ENCODE results near the gene GATC.
"Not testable (repeated sequence)": the region's sequence is repeated elsewhere in the genome, so short reads cannot be mapped to it uniquely, and the experiment has no call there.

Gene GATC

DNA sequence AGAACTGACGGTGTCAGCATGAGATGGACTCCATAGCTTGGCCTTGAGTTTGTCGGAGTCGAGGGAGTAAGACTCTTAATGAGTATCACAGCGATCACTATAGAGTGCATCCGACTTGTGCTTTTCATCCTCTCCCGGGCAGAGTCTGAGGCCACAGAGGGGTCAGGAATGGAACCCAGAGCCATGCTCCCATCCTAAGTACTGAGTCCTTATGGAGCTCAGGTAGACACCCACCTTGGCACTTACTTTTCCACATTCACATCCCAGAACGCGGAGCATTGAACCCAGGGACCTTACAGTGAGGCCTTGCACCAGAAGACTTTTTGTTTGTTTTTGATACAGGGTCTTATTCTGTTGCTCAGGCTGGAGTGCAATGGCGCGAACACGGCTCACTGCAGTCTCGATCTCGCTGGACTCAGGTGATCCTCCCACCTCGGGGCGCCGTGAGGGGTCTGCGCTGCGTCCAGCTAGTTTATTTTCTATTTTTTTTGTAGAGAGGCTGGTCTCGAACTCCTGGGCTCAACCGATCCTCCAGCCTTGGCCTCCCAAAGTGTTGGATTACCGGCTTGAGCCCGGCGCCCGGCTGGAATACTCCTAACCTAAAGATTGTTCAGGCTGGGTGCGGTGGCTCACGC lies 24.0 kb downstream of the GATC start:
- DNase-seq (ENCODE audit: low read depth), result no peak

- DNase-seq (ENCODE audit: low read depth), result no peak
Observed at GRCh38 chr12:120472521-120472920, 26.3 kb downstream of the GATC start.

DNA sequence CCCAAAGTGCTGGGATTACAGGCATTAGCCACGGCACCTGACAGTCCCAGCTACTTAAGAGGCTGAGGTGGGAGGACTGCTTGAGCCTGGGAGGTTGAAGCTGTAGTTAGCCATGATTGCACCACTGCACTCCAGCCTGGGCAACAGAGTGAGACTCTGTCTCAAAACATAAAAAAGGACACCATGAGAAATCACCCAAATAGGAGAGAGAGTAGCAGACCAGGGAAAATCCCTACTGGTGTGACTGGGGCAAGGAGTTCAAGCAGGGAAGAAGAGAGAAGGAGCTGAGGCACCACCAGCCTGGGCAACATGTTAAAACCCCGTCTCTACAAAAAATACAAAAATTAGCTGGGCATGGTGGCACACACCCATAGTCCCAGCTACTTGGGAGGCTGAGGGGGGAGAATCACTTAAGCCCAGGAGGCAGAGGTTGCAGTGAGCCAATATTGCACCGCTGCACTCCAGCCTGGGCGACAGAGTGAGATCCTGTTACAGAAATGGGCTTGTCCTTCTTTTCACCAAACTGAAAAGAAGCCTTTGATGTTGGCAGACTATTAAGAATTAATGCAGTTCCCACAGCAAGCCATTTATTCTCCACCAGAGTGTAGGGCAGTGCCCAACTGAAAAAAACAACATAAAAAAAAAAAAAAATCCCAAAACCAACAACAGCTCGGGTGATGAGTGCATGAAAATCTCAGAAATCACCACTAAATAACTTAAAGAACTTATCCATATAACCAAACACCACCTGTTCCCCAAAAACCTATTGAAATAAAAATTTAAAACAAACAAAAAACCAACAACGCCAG lies 27.8 kb downstream of the GATC start:
- DNase-seq (ENCODE audit: low read depth), result no peak

DNA sequence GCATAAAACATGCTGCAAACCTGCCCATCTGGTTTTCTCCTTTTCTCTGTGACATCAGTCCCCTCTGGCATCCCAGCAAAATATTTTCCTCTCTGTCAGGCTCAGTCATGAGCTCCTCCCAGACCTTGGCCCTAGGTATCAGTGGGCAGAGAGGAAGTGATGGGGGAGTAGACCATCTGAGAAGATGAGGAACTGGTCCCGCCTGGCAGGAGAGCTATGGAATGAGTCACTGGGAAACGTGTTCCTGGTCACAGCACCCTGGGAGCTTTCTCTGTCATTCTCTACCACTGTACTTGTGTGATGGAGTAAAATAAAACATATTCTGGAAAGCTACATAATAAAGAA lies 28.3 kb downstream of the GATC start:
- no peak for DNase-seq (ENCODE audit: low read depth)

GRCh38 chr12:120475643-120476042 lies 29.4 kb downstream of the GATC start:
- no peak for DNase-seq (ENCODE audit: low read depth)

- no peak for DNase-seq (ENCODE audit: low read depth)
Observed at GRCh38 chr12:120479458-120479857, 33.2 kb downstream of the GATC start.

- DNase-seq (ENCODE audit: low read depth), result no peak
Observed at GRCh38 chr12:120480211-120480610, 34.0 kb downstream of the GATC start.

- no peak for DNase-seq (ENCODE audit: low read depth)
Observed at GRCh38 chr12:120481022-120481767, 35.0 kb downstream of the GATC start.

DNA sequence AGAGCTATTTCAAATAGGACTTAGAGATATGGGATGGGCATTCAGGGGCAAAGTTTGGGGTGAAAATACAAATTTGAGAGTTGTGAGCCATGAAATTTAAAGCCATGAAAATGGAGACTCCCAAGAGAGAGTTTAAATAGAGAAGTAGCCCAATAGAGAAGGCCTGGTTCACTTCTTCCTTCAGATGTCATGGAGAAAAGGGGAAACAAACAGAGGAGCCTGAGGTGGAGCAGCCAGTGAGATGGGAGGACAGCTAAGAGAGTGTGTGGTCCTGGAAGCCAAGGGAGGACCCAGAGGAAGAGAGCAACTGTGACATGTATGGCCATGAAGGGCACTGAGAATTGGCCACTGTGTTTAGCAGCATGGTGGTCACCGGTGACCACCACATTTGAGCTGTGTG lies 37.4 kb downstream of the GATC start:
- no peak for DNase-seq (ENCODE audit: low read depth)

DNA sequence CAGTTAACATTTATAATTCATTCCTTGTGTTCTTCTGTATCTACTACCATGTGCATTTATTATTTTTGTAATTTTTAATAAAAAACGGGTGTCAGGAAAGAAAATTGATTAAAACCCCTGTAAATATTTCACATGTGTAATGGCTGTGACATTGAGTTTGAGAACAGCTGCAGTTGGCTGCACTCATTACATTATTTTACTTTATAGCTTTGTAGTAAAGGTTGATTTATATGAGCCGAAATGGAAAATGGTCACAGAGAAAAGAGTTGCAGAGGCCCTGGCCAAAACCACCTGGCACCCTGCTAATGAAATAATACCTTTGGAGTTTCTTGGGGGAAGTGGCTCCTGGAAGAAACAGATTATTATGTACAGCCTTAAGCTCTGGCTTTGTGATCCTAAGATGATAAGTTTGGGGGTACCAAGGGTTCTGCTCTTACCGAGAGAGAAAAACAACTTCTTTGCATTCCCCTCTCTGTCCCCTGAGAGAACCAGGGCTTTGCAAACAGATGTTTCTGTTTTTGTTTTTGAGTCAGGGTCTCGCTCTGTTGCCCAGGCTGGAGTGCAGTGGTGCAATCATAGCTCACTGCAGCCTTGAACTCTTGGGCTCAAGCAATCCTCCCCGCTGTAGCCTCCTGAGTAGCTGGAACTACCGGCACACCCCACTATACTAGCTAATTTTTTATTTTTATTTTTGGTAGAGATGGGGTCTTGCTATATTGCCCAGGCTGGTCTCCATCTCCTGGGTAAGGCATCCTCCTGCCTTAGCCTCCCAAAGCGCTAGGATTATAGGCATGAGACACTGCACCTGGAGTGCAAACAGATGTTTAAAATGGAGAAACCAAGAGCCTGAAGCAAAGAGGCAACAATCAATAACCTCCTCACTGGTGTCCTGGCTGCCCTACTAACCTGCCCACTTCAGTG lies 40.0 kb downstream of the GATC start:
- DNase-seq (ENCODE audit: low read depth), result no peak

- not testable (repeated sequence) for DNase-seq (ENCODE audit: low read depth)
Observed at GRCh38 chr12:120487552-120487951, 41.3 kb downstream of the GATC start.

DNA sequence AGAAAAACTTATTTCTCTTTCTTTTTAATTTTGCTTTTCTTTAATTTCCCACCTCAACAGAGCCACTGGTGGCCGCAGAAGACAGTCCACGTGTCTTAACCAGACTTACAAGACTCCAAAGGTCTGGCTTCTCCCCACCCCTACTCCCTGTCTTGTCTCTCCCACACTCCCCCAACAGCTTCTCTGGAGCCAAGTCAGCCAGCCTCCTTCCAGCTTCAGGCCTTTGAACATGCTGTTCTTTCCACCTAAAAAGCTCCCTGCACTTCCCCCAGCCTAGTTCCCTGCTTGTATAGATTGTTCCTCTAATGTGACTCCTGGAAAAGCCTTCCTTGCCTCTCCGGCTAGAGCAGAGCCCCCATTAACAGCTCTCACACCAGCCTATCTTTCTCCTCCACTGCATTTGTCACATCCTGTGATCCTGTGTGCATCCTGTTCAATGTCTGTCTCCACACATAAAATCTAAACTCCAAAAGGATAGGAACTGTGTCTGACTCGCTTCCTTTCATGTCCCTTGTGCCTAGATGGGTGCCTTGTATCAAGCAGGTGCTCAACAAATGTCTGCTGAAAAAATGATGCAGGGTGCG lies 41.9 kb downstream of the GATC start:
- no peak for DNase-seq (ENCODE audit: low read depth)

DNA sequence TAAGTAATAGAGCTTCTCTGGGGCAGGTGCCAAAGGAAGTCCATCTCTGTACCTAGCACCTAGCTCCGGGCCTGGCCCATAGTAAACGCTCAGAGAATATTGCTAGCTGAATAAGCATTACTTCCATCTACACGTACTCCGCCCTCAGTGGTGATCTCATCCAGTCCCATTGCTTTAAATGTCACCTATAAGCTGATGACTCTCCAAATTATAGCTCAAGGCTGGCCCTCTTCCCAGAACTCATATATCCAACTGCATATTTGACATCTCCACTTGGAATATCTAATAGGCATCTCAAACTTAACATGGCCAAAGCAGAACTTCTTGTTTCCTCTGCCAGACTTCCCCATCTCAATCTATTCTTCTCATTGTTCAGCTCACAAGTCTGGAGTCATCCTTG lies 42.8 kb downstream of the GATC start:
- no peak for DNase-seq (ENCODE audit: low read depth)

DNA sequence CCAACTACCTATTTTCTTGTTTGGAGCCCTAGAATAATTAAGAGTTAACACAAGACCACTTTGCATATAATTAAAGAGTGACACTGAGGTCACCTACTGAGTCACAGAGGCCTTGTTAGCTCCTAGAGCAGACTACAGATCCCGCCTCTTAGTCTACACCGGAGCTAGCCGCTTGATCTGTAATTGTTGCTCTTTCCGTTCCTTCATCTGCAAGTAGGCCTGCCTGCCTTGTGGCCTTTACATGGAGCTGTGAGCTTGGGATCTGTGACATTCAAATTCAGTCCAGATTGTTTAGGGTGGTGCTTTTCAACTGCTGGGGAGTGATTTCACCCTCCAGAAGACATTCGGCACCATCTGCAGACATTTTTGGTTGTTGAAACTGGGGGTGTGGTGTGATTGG lies 44.1 kb downstream of the GATC start:
- no peak for DNase-seq (ENCODE audit: low read depth)

DNA sequence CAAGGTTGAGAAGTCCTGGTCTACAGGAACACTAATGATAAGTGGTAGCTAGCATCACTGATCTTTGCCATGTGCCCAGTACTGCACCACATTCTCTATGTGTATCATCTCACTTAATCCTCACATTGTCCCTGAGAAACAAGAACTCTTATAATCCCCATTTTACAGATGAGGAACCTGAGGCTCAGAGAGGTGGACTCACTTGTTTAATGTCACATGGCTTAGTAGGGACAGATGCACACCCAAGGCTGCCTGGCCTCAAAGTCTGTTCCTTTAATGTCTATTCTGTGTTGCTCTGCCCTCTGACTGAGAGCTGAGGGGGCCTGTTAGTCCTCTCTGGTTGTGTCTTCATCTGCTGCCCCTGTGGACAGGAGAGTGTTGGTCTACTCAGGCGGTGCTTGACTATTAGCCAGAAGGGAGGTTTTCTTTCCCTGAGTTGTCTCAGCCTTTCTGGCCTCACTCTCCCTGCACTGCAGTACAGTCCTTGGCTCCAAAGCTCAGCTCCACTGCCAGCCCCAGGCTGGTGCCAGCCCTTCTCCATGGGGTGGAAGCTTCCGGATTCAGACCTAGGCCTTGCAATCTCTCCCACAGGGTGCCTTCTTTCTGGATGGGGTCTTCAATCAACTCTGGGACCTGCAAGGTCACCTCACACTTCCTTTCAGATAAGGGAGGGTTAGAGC lies 44.7 kb downstream of the GATC start:
- no peak for DNase-seq (ENCODE audit: low read depth)

DNA sequence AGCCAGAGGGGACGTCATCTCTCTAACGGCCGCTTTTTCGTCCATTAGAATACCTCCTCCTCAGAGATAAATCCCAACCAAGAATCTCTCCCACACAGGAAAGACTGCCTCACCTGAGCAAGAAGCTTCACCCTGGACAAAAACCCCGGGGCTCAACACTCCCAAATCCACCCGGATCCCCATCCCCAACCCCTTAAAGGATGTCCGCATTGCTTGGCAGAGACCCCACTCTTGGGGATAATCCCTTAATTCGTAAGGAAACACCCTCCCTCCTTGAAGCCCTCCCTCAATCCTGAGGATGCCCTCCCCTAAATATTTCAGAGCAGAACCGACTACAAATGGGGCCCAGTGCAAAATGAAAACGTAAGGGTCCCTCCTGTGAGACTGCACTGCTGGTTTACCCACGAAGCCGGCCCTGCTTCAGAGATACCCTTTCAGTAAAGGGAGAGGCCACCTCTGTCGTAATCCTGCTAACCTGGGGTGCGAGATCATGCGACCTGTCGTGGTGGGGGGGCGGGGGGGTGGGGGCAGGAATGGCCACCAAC lies 49.0 kb downstream of the GATC start:
- no peak for DNase-seq (ENCODE audit: low read depth)

GRCh38 chr12:120495731-120496412 lies 49.6 kb downstream of the GATC start, which contains the start of gene DYNLL1:
Gene DYNLL1, plus strand, starts transcription at chr12:120496113. Its CDS starts 309 bp downstream, at chr12:120496422.
- peak; percentile 91 for DNase-seq (ENCODE audit: low read depth)

- peak; percentile 31 for DNase-seq (ENCODE audit: low read depth)
Observed at GRCh38 chr12:120496413-120497340, 50.4 kb downstream of the GATC start.
